Raji (cell line): ENCODE measurements around the gene NEUROD2.

Experiments used
- POLR2A ChIP-seq: IDR thresholded peaks from 2 replicates; pipeline ENCODE4 v1.6.1; 2011; ENCODE audit warnings: low read depth, low read length, control low read depth; ENCODE audit not compliant: insufficient read depth

The NEUROD2 gene

GRCh38 chr17:39595928-39596510 lies 11.7 kb downstream of the NEUROD2 start:
- no peak for TF ChIP-seq POLR2A

GRCh38 chr17:39595294-39595693 lies 12.4 kb downstream of the NEUROD2 start:
- TF ChIP-seq POLR2A = no peak

- no peak for TF ChIP-seq POLR2A
These were observed 14.3 kb downstream of the NEUROD2 start for GRCh38 chr17:39593371-39593770.

- TF ChIP-seq POLR2A = no peak
These were observed 15.5 kb downstream of the NEUROD2 start for GRCh38 chr17:39591958-39592954.

GRCh38 chr17:39582658-39583057 lies 25.1 kb downstream of the NEUROD2 start:
- TF ChIP-seq POLR2A = no peak

GRCh38 chr17:39581759-39582085 lies 26.0 kb downstream of the NEUROD2 start:
- no peak for TF ChIP-seq POLR2A

GRCh38 chr17:39581071-39581758 lies 26.5 kb downstream of the NEUROD2 start:
- no peak for TF ChIP-seq POLR2A

- no peak for TF ChIP-seq POLR2A
These were observed 27.6 kb downstream of the NEUROD2 start for GRCh38 chr17:39580082-39580468.

GRCh38 chr17:39579318-39580081 lies 28.2 kb downstream of the NEUROD2 start:
- no peak for TF ChIP-seq POLR2A

GRCh38 chr17:39578272-39578671 lies 29.4 kb downstream of the NEUROD2 start:
- no peak for TF ChIP-seq POLR2A

- no peak for TF ChIP-seq POLR2A
These were observed 31.5 kb downstream of the NEUROD2 start for GRCh38 chr17:39576187-39576586.

- TF ChIP-seq POLR2A = no peak
These were observed 34.0 kb downstream of the NEUROD2 start for GRCh38 chr17:39573447-39574298.

GRCh38 chr17:39572121-39572520 lies 35.6 kb downstream of the NEUROD2 start:
- no peak for TF ChIP-seq POLR2A

GRCh38 chr17:39569126-39569525 lies 38.6 kb downstream of the NEUROD2 start:
- TF ChIP-seq POLR2A = no peak
